HG03064 (cell line): ENCODE measurements around the gene CREM.
"Not testable (repeated sequence)": the region's sequence is repeated elsewhere in the genome, so short reads cannot be mapped to it uniquely, and the experiment has no call there.

Experiments used
- ATAC-seq: cut with Tn5 transposase; IDR thresholded peaks from one replicate; pipeline ENCODE4 v1.9.1; 2021; ENCODE audit warnings: low read depth; ENCODE audit not compliant: unreplicated experiment

Gene CREM

GRCh38 chr10:35216956-35217355, 90.3 kb downstream of the CREM start:
- ATAC-seq, result not testable (repeated sequence)

GRCh38 chr10:35217455-35217854, 90.8 kb downstream of the CREM start:
- ATAC-seq, result no peak

GRCh38 chr10:35218339-35218955, 91.8 kb downstream of the CREM start:
- no peak for ATAC-seq

GRCh38 chr10:35219292-35219691, 92.6 kb downstream of the CREM start:
- no peak for ATAC-seq

DNA sequence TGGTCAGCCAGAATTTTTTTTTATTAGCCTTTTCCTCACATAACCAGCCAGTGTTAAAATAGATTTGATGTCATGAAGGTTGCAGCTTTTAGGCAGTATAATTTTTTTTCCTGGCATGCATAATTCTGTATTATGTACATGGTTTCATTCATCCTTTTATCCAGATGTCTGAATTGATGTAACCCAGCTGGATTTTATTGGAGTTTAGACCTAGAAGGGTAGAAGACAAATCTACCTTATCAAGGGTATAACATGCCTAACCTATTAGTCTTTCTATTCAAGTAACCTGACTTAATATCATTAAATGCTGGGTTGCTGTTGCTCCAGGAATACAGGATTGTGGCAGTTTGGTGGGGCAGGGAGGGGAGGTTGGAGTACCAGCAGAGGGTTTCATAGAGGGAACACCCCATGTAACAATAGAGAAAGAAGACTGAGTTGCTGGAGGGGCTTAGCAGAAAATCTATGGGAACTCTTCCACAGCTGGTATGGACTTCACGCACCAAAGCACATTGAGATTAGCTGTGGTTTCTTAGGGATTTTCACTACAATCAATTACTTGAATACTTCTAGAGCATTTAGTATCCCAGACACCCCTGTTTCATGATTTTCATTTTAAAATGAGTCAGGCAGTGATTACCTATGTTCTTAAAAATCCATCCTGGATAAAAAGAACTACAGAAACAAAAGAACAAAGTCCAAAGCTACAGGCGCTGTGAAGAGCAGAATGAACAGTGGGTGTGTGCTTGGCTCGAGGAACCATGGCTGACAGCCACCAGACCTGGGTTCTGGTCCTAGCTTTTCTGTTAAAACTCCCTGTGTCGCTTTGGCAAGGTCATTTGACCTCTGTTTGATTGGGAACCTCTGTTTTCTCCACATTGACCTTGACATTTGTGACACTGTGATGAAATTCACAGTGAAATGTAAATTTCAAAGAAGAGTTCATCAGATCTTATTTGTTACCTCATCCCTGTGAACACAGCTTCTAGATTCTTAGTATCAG, 93.5 kb downstream of the CREM start:
- ATAC-seq, result no peak

DNA sequence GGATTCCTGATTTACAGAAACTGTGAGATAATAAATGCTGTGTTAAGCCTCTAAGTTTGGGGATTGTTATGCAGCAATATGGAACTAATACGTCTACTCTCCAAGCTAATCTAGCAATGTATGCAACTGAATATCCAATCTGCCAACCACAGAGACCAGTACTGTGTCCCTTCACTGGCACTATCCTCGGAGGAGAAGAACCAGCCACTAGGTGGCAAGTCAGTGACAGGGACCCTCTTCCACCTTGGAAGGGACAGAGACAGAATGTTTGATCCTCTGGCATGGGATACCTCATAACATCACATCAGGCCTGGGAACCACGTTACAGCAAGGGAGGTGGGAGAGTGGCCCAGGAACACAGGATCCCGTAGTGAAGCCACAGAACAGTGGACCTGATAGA, 96.4 kb downstream of the CREM start:
- no peak for ATAC-seq

DNA sequence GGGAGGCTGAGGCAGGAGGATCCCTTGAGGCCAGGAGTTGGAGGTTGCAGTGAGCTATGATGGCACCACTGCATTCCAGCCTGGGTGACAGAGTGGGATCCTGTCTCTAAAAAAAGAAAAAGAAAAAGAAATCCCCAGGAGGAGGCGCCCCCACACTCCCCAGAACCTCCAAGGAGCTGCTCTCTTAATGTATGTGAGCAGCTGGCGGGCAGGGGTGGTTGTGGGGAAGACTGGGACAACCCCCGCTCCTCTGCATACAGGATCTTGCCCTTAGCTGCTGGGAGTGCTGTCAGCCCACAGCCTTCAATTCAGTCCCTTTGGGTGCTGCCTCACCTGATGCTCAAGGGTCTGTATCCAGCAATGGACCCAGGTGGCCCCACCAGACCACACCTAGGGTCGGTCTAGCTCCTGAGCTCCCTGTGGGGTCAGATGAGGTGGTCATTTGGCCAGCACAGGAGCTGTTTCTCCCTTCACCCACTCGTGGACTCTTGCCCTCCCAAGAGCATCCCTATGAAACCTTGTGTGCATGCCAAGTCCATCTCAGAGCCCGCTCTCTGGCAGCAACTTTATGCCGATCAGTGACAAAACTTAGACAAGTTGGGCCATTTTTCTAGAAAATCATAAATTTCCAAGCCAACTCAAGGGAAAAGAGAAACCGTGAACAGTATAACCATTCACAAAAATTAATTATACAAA, 97.5 kb downstream of the CREM start:
- no peak for ATAC-seq

GRCh38 chr10:35225204-35225603, 98.6 kb downstream of the CREM start:
- no peak for ATAC-seq

GRCh38 chr10:35226507-35226906, 99.9 kb downstream of the CREM start:
- ATAC-seq, result no peak

GRCh38 chr10:35228058-35228457, 101.4 kb downstream of the CREM start:
- no peak for ATAC-seq

GRCh38 chr10:35231646-35232045, 105.0 kb downstream of the CREM start:
- no peak for ATAC-seq

- ATAC-seq, result no peak
These were observed 105.9 kb downstream of the CREM start for GRCh38 chr10:35232527-35232926.

DNA sequence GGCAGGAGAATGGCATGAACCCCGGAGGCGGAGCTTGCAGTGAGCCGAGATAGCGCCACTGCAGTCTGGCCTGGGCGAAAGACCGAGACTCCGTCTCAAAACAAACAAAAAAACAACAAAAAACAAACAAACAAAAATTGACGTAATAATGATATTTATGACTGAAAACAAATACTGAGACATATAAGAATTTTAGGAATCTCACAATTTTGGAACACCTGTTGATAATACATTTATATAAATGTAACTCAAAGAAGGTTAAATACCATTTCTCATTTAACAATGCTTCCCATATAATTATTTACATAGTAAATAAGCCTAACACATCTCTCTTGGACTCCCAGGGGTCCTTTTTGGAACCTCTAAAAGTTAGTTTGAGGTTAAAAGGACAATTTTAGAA, 107.4 kb downstream of the CREM start:
- no peak for ATAC-seq

- ATAC-seq, result no peak
These were observed 110.1 kb downstream of the CREM start for GRCh38 chr10:35236739-35237138.

DNA sequence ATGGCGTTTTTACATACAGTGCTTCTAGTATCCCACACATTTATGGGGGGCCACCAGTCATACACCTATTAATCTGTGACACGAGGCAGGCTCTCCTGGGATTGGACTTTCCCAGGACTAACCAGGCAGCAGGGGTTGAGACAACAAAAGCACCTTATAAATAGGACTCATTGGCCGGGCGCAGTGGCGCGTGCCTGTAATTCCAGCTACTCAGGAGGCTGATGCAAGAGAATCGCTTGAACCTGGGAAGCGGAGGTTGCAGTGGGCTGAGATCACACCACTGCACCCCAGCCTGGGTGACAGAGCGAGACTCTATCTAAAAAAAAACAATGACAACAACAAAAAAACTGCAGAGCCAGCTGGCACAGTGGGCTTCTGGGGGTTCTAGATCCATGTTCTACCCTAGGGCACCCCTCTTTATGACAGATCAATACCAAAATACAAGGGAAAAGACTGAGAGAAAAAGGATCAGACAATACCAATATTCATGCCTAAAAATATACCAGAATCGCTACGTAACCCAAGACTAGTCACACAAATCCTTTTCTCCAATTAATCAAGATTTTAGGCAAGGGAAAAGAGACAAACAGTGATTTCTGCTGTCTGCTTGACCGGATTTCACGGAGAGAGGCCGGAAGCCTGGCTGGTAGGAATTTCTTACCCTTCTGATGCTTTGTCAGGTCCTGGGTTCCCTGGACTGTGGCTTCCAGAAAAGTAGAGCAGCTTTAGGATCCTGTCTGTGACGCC, 111.3 kb downstream of the CREM start:
- no peak for ATAC-seq

DNA sequence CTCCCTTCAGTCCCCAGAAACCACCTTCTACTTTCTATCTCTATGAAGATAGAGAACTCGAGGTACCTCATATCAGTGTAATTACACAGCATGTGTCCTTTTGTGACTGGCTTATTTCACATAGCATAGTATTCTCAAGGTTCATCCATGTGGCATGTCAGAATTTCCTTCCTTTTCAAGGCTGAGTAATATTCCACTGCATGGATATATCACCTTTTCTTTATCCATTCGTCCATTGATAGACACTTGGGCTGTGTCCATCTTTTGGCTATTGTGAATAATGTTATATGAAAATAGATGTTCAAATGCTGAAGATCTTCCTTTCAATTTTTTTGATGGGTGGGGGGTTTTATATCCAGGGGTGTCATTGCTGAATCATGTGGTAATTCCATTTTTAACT, 117.9 kb downstream of the CREM start:
- no peak for ATAC-seq

DNA sequence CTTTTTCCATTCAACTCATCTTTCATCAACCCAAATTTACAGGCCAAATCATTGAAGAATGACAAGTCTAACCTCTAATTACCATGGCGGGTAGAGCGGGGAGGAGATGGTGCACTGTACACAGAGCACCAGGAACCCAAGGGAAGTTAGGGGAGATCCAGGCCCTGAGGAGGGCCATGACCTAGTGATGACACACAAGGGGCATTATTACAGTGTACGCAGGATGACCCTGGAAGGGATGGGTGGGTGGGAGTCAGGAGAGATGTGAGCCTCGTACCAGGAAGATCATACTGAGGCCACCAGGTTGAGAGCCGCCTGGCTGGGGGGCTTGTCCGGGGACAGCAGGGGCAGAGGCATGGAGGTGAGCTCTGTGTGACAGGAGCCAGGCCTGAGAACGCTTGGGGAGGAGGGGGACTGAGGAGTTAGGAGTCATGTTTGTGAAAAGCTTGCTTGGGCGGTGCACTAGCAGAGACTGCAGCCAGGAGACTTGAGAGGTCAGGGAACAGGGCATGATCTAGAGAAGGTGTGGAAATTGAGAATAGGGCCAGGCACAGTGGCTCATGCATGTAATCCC, 120.2 kb downstream of the CREM start:
- no peak for ATAC-seq

DNA sequence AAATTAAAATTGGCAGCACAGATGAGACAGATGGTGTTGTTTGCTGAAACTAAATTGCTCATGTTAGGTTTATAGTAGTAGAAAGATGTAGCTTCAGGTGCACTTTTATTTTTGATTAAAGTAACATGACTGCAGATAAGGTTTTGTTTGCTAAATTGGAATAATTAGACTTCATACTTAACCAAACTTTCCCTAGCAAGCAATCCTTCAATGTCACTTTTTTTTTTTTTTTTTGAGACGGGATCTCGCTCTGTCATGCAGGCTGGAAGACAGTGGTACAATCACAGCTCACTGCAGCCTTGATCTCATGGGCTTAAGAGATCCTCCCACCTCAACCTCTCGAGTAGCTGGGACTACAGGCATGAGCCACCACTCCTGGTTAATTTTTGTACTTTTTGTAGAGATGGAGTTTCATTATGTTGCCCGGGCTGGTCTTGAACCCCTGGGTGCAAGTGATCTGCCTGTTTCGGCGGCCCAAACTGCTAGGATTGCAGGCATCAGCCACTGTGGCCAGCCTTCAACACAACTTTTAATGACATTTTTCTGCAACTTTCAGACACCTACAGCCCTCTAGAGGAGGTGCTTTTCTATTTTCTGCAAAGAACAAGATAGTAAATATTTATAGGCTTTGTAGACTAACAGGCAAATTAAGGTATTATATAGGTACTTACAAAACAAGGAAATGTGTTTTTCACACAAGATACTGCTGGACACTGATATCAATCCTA, 124.9 kb downstream of the CREM start:
- ATAC-seq, result no peak
